HG02981 (cell line): Measurements from ENCODE around the gene ADGRG1.

ENCODE experiments used
- ATAC-seq: cut with Tn5 transposase; IDR thresholded peaks from one replicate; pipeline ENCODE4 v1.9.1; 2021; ENCODE audit warnings: mild to moderate bottlenecking, moderate library complexity; ENCODE audit not compliant: unreplicated experiment

Gene ADGRG1

DNA sequence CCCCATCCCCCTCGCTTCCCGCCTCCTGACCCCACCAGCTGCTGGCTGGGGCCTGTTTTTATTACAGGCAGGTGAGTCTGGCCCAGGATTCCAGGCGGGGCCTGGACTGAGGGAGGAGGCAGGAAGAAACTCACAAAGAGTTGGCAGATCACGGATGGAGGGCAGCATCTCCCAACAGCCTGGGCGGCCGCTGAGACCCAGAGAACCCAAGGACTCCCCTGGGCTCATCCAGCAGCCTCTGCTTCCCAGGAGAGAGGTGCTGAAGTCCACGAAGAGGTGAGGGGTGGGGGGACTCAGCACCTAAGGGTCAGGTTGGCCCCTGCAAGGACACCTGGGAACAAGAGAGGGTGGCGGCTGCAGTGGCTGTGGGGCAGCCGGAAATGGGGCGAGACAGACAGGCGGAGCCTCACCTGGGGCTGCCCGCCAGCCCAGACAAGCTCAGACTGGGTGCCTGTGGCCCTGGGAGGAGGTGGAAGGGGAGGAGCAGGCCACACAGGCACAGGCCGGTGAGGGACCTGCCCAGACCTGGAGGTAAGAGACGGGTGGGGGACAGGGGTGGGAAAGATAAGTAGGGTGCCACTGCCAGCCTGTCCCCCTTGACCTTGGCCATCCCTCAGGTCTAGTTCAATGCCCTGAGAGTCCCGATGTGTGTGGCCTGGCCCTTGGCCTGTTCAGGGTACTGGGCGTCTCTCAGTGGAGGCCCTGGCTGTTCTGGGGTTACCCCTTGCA, 8.7 kb upstream of the ADGRG1 start:
- ATAC-seq = no peak

- no peak for ATAC-seq
Measured at GRCh38 chr16:57620335-57621231, 7.8 kb upstream of the ADGRG1 start.

- no peak for ATAC-seq
Measured at GRCh38 chr16:57621521-57622271, 6.7 kb upstream of the ADGRG1 start.

DNA sequence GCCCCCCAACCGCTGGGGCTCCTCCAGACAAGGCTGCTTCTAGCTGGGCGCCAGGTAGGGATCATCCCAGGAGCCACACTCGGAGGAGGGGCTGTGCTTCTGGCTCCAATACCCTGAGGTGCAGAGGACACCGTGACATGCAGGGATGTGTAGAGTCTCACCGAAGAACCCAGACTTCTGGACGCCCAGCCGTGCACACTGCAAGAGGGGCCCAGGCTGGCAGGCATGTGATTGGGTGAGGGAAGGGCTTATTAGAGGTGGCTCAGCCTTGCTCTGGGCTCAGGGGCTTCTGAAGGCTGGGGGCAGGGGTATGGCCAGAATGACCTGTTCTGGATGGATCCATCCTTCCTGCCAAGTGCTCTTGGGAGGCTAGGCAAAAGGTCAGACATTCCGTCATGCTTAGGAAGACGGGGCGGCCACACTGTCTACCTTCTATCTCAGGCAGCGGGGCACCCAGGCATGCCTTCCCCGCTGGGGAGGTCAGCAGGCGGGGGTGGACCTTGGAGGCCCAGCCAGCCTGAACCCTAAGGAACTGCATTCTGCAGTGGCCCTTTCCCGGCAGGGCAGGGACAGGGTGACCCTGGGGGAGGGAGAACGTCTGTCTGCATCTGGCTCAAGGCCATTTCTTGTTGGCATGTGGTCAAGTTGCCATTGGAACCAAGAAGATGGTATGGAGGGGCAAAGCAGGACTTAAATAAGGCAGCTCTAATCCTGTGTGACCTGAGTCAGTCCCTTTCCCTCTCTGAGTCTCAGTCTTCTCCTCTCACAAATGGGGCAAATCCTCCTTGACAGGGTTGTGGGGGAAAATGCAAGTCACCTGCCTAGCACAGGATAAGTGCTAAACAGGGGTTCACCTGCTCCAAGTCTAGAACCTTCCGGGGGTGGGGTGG, 5.8 kb upstream of the ADGRG1 start:
- ATAC-seq = no peak

- ATAC-seq = no peak
Measured at GRCh38 chr16:57623251-57624043, 5.0 kb upstream of the ADGRG1 start.

- ATAC-seq = no peak
Measured at GRCh38 chr16:57624044-57624688, 4.3 kb upstream of the ADGRG1 start.

DNA sequence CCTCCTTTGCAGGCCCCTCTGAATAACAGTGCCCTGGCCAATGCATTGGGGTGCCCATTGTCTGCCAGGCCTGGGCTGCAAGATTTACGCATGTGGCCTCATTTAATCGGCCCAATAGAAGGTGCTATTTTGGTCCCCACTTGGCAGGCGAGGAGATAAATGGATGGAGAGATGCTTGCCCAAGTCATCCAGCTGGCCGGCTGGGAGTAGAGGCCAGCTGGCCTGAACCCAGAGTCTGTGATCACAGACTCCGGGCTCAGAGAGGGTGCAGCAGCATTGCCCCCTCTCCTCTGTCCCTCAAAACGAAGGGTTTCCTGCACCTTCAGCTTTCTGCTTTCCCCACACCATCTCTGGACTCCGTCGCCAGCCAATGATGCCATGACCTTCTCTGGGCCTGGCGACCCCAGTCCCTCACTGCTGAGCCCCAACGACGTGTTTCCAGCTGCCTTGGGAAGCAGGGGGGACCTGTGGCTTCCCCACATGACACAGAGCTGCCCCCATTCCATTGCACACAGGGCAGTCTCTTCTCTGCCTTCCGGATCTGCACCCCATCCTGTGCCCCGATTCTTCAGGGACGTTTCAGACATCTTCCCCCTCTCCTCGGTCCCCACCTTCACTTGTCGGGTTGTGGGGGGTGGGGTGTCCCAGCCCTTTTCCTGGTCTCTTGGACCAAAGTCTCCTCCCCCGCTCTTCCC, 3.5 kb upstream of the ADGRG1 start:
- no peak for ATAC-seq

DNA sequence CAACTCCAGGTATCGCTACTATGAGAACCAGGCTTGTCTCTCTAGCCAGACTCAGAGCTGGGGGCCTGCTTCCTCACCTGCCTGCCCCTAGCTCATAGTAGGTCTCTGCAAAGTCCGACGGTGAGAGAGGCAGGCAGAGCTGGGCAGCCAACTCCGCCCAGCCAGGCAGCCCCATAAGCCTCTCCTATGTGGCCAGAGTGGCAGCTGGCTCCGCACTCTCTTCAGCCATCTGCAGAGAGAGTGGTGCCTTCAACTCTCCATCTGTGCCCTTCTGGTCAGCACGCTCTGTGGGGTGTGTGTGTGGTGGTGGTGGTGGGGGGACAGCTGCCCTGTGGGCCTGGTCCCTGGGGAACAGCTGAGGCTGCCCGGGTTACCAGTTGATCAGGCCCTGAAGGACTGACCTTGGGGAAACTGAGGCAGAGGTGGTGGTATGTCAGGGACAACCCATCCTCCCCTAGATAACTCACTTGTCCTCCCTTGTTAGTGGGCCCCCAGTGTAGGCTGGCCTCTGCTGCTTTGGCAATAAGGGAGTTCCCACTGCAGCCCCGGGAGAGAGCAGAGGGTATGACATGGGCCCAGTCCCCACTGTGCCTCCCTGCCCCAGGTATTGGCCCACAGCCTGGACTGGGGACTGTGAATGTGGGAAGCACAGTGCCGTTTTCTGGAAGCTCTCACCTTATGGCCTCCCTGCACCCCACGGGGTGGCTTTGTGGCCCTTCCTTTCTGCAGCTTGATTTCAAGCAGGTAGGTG, 1.8 kb upstream of the ADGRG1 start:
- ATAC-seq = no peak

DNA sequence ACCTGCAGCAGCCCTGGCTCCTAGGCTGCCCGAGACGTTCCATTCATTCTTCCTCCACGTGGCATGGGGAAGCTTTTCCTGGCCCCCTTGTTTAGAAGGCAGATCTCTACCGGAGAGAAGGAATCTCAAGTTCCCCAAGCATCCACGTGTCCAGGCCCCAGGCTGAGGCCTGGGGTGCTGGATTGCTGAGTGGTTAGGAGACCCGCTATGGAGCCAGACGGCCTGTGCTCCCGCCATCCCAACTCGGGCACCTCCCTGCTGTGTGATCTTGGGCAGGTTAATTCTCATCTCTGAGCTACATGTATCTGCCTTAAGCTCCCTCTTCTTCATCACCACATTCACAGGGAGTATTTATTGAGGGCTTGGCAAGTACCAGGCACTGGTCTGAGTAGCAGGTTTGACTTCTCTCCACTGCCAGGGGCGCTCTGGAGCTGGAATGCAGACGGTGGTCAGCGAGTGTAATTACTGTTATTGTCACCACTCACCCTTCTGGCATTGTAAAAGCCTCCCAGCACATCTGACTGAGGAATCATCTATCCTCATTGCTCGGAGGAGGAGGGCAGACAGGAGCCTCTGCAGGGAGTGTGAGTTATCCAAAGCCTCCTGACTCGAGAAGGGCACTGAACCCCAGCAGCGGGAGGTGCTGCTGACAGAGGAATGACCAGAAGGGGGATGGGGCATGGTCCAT, 1.1 kb upstream of the ADGRG1 start:
- ATAC-seq = no peak

DNA sequence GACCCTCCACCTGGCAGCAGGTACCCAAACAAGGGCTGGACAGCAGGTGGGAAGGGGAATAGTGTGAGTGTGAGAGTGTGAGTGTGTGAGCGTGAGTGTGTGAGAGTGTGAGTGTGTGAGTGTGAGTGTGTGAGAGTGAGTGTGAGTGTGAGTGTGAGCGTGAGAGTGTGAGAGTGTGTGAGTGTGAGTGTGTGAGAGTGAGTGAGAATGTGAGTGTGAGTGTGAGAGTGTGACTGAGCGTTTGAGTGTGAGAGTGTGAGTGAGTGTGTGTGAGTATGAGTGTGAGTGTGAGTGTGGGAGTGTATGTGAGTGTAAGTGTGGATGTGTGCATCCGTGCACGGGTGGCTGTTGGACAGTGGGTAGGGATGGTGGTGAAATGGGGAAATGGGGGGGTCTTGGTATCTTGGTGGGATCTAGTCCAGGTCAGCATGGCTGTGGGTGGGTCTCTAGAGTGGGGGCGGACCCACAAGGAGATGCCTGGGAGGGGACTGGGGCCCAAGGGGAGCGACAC, 408 bp downstream of the ADGRG1 start:
- ATAC-seq = no peak

GRCh38 chr16:57629516-57630406, 1.3 kb downstream of the ADGRG1 start:
- no peak for ATAC-seq

DNA sequence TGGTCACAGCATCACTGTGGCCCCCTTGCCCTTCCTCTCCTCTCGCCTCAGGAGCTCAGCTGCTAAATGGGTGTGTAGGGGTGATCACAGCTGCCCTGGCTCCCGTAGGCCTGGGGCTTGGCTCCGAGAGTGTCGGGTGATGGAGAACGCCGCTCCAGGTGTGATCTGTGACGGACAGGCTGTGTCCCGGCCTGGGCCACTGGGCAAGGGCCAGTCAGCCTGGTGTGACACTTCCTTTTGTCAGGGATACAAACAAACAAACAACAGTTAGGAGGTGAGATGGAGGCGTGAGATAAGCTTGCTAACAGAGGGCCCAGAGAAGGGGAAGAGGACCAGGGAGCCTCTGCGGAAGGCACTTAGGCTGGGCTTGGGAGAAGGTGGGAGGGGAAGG, 2.0 kb downstream of the ADGRG1 start:
- ATAC-seq = no peak

- no peak for ATAC-seq
Measured at GRCh38 chr16:57630931-57631845, 2.8 kb downstream of the ADGRG1 start.

- ATAC-seq = no peak
Measured at GRCh38 chr16:57632568-57632967, 4.1 kb downstream of the ADGRG1 start.
